Astrocyte (in vitro differentiated cells and primary cell): ENCODE data around the gene EPS15. TPM values are rescaled to one million over a fixed set of nuclear protein-coding genes. Genes with fewer than 3 reads are reported as not detected.

ENCODE experiments used
- DNase-seq: peaks from one replicate; pipeline ENCODE4 v3.0.0-alpha.2; 2010; ENCODE audit warnings: low read depth
- FAIRE-seq: peaks from 2 replicates; lab custom pipeline; 2011; peaks lifted over from hg19 to GRCh38; lab: Jason Lieb, UNC
- H2AFZ ChIP-seq: 2 replicates; pipeline ENCODE4 v1.6.0; 2012; ENCODE audit warnings: low read depth, low read length, inconsistent platforms
- H3K27ac ChIP-seq: 2 replicates; pipeline ENCODE4 v1.5.1; 2011; ENCODE audit warnings: low read depth, low read length, inconsistent platforms
- H3K27me3 ChIP-seq: 2 replicates; pipeline ENCODE4 v1.6.0; 2011; ENCODE audit warnings: low read length, inconsistent platforms; ENCODE audit not compliant: insufficient read depth
- H3K36me3 ChIP-seq: 2 replicates; pipeline ENCODE4 v1.5.1; 2011; ENCODE audit warnings: low read length, inconsistent platforms; ENCODE audit not compliant: insufficient read depth
- H3K4me1 ChIP-seq: 2 replicates; pipeline ENCODE4 v1.5.1; 2011; ENCODE audit warnings: low read length, inconsistent platforms; ENCODE audit not compliant: insufficient read depth
- H3K4me2 ChIP-seq: 2 replicates; pipeline ENCODE4 v1.6.0; 2012; ENCODE audit warnings: low read length, inconsistent platforms
- H3K4me3 ChIP-seq: 2 replicates; pipeline ENCODE4 v1.5.1; 2011; ENCODE audit warnings: low read depth, mild to moderate bottlenecking, low read length, inconsistent platforms; ENCODE audit not compliant: insufficient read depth
- H3K79me2 ChIP-seq: 2 replicates; pipeline ENCODE4 v1.6.0; 2012; ENCODE audit warnings: mild to moderate bottlenecking, low read length, inconsistent platforms; ENCODE audit not compliant: insufficient read depth
- H3K9ac ChIP-seq: 2 replicates; pipeline ENCODE4 v1.6.0; 2012; ENCODE audit warnings: mild to moderate bottlenecking, low read length, inconsistent platforms
- H3K9me3 ChIP-seq: 2 replicates; pipeline ENCODE4 v1.5.1; 2012; ENCODE audit warnings: low read depth, mild to moderate bottlenecking, low read length, inconsistent platforms; ENCODE audit not compliant: insufficient read depth
- H4K20me1 ChIP-seq: 2 replicates; pipeline ENCODE4 v1.6.0; 2012; ENCODE audit warnings: low read length, inconsistent platforms; ENCODE audit not compliant: insufficient read depth
- H3K27ac Mint-ChIP-seq: one replicate; pipeline ENCODE4 v1.8.0; 2021; ENCODE audit warnings: mild to moderate bottlenecking, mixed read lengths; ENCODE audit not compliant: unreplicated experiment
- H3K27me3 Mint-ChIP-seq: one replicate; pipeline ENCODE4 v1.8.0; 2021; ENCODE audit warnings: low read depth, mixed read lengths; ENCODE audit not compliant: unreplicated experiment
- H3K36me3 Mint-ChIP-seq: one replicate; pipeline ENCODE4 v1.8.0; 2021; ENCODE audit warnings: low read depth, mixed read lengths; ENCODE audit not compliant: unreplicated experiment
- H3K4me1 Mint-ChIP-seq: one replicate; pipeline ENCODE4 v1.8.0; 2021; ENCODE audit warnings: low read depth, mixed read lengths; ENCODE audit not compliant: unreplicated experiment
- H3K4me3 Mint-ChIP-seq: one replicate; pipeline ENCODE4 v1.8.0; 2021; ENCODE audit warnings: mild to moderate bottlenecking, moderate library complexity, mixed read lengths; ENCODE audit not compliant: unreplicated experiment
- H3K9me3 Mint-ChIP-seq: one replicate; pipeline ENCODE4 v1.8.0; 2021; ENCODE audit warnings: mild to moderate bottlenecking, mixed read lengths; ENCODE audit not compliant: unreplicated experiment
- EZH2 ChIP-seq: IDR thresholded peaks from 2 replicates; pipeline ENCODE4 v1.6.1; 2012; ENCODE audit warnings: mild to moderate bottlenecking, low read length, inconsistent platforms; ENCODE audit not compliant: insufficient read depth
- total RNA-seq: library from RNA; stranded (reverse); gene quantifications from 2 replicates; pipeline ENCODE4 v1.2.1, GENCODE V29; 2021
- TF ChIP-seq, protein P1 (sequence below): IDR thresholded peaks from 2 replicates; pipeline ENCODE4 v1.5.1; 2011; ENCODE audit warnings: low read depth, mild to moderate bottlenecking, inconsistent platforms, low read length, moderate library complexity; ENCODE audit not compliant: insufficient read depth

The EPS15 gene
- total RNA-seq, 1 donor from 2014 or later = 70.6 TPM

DNA sequence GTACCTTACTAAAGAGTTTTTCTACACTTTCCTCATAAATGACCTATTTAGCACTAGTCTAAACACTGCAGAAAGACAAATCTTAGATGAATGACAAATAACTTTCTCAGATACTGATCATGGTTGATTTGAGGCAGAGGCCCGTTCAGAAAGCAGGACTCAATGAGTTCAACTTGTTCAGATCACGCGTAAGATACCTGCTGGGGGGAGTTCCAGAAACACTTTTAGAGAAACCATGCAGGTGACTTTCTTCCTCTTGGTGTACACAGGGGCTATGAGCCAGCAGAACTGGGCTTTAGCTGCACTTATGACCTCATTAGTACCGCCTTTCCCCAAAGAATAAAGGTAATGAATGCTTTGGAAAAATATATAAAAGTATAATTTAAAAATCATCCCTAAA, 149.9 kb downstream of the EPS15 start:
- Histone ChIP-seq H3K9ac (no peak overlapping the region), H3K4me2 (no peak overlapping the region), H3K27ac (no peak overlapping the region), H3K36me3 (peaks cover 14% of the 10 kb centered on the region), H3K27me3 (no peaks in the 10 kb centered on the region), H3K4me3 (no peak overlapping the region), H3K9me3 (no peaks in the 10 kb centered on the region), H3K79me2 (no peaks in the 10 kb centered on the region), H4K20me1 (no peaks in the 10 kb centered on the region), H2AFZ (no peak overlapping the region), H3K4me1 (no peaks in the 10 kb centered on the region)
- H3K4me1 Mint-ChIP-seq = no peaks in the 10 kb centered on the region
- DNase-seq (no peak), FAIRE-seq (no peak)
- H3K36me3 Mint-ChIP-seq = peaks cover 13% of the 10 kb centered on the region
- TF ChIP-seq, protein P1, sequence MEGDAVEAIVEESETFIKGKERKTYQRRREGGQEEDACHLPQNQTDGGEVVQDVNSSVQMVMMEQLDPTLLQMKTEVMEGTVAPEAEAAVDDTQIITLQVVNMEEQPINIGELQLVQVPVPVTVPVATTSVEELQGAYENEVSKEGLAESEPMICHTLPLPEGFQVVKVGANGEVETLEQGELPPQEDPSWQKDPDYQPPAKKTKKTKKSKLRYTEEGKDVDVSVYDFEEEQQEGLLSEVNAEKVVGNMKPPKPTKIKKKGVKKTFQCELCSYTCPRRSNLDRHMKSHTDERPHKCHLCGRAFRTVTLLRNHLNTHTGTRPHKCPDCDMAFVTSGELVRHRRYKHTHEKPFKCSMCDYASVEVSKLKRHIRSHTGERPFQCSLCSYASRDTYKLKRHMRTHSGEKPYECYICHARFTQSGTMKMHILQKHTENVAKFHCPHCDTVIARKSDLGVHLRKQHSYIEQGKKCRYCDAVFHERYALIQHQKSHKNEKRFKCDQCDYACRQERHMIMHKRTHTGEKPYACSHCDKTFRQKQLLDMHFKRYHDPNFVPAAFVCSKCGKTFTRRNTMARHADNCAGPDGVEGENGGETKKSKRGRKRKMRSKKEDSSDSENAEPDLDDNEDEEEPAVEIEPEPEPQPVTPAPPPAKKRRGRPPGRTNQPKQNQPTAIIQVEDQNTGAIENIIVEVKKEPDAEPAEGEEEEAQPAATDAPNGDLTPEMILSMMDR = no peak
- no peak for TF ChIP-seq EZH2
- no peaks in the 10 kb centered on the region for H3K27me3 Mint-ChIP-seq
- no peak overlapping the region for H3K27ac Mint-ChIP-seq
- no peak overlapping the region for H3K4me3 Mint-ChIP-seq
- H3K9me3 Mint-ChIP-seq = no peaks in the 10 kb centered on the region

DNA sequence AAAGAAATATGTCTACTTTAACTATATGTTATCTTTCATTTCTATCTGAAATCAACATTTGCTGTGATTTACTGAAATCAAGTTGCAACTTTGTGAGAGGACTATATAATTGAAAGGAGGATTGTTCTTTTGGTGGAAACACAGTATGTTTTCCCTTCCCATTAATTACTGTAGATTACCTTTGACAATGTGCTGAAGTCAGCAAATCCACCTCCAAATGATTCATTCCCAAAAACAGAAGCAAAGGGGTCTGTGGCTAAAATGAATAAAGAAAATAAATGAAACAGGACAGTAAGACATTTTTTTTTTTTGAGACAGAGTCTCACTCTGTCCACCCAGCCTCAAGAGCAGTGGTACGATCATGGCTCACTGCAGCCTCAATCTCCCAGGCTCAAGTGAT, 153.3 kb downstream of the EPS15 start:
- Histone ChIP-seq H3K4me2 (no peak overlapping the region), H3K79me2 (no peaks in the 10 kb centered on the region), H3K9me3 (no peaks in the 10 kb centered on the region), H2AFZ (no peak overlapping the region), H3K36me3 (peaks cover 12% of the 10 kb centered on the region), H3K4me1 (no peaks in the 10 kb centered on the region), H4K20me1 (no peaks in the 10 kb centered on the region), H3K9ac (no peak overlapping the region), H3K27ac (no peak overlapping the region), H3K4me3 (no peak overlapping the region), H3K27me3 (no peaks in the 10 kb centered on the region)
- Mint-ChIP-seq H3K4me1 (no peaks in the 10 kb centered on the region), H3K9me3 (no peaks in the 10 kb centered on the region), H3K27ac (no peak overlapping the region), H3K4me3 (no peak overlapping the region), H3K36me3 (peaks cover 7% of the 10 kb centered on the region), H3K27me3 (no peaks in the 10 kb centered on the region)
- TF ChIP-seq EZH2 = no peak
- TF ChIP-seq, protein P1 = no peak
- DNase-seq = no peak
- FAIRE-seq = no peak

- TF ChIP-seq, protein P1 = no peak
- no peak for TF ChIP-seq EZH2
- H3K9me3 ChIP-seq = no peaks in the 10 kb centered on the region
- H3K4me1 Mint-ChIP-seq = no peaks in the 10 kb centered on the region
- no peaks in the 10 kb centered on the region for H3K27me3 Mint-ChIP-seq
- no peak overlapping the region for H3K4me2 ChIP-seq
- peaks cover 18% of the 10 kb centered on the region for H3K36me3 ChIP-seq
- H3K4me3 Mint-ChIP-seq = no peak overlapping the region
- H3K4me1 ChIP-seq = no peaks in the 10 kb centered on the region
- no peak for DNase-seq
- peaks cover 5% of the 10 kb centered on the region for H3K36me3 Mint-ChIP-seq
- H3K27me3 ChIP-seq = no peaks in the 10 kb centered on the region
- H2AFZ ChIP-seq = no peak overlapping the region
- no peak overlapping the region for H3K4me3 ChIP-seq
- no peak overlapping the region for H3K27ac Mint-ChIP-seq
- H3K79me2 ChIP-seq = no peaks in the 10 kb centered on the region
- H3K27ac ChIP-seq = no peak overlapping the region
- H3K9me3 Mint-ChIP-seq = no peaks in the 10 kb centered on the region
- no peaks in the 10 kb centered on the region for H4K20me1 ChIP-seq
- no peak overlapping the region for H3K9ac ChIP-seq
- FAIRE-seq = no peak
Observed at GRCh38 chr1:51359879-51360278, 159.2 kb downstream of the EPS15 start.
